Superior temporal gyrus (tissue), 1 donor: Measurements from ENCODE around the gene TNFRSF25.
"Not testable (repeated sequence)": the region's sequence is repeated elsewhere in the genome, so short reads cannot be mapped to it uniquely, and the experiment has no call there.

Source experiments
- DNase-seq: peaks from one replicate; pipeline ENCODE4 v3.0.0-alpha.2; 2016; ENCODE audit errors: extremely low spot score

The TNFRSF25 gene

DNA sequence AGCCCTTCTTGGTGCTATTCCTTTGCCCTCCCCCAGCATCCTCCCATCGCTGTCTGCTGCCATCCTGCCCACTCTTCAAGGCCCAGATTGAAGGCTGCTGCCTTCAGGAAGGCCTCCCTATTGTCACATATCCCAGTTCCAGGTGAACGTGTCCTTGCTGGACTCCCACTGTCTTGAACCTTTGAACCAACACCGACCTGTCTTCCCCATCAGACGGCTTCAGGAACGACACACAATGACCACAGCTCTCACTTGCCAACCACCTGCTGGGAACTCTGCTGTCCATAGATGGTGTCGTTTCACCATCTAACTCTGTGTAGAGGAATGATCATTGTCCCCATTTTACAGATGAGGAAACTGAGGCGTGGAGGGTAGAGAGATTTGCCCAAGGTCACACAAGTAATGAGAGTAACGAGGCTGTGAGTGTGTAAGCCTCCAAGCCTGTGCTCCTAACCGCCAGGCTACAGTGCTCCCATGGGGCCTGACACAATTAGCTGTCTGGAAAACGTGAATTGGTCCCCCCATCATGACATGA is 35.4 kb upstream of the TNFRSF25 start:
- DNase-seq: no peak

DNA sequence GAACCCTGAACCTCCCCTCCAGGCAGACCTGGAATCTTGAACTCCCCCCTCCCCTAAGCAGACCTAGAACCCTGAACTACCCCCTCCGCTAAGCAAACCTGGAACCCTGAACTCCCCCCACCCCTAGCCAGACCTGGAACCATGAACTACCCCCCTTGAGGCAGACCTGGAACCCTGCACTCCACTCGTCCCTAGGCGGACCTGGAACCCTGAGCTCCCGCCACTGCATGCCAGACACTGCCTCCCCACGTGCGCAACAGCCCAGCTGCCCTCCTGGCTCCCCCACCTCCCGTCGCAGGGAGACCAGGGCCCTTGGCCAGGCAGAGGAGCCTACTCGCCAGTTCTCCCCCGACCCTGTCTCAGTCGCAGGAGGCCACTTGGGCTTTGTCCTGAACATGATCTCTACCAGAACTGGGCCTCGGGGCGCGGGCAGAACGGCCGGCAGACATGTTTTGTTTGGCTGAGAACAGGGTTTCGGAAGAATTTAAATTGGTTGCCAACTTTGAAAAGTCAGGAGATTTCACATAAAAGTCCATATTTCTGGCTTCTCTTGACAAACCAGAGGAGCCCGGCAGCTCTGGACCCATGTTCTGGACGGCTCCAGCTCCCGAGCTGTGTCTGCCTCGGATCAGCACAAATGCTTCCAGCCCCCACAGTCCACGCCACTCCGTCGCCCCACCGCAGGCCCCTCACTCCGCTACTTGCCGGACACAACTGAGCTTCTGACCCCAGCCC is 34.7 kb upstream of the TNFRSF25 start:
- DNase-seq: no peak

DNA sequence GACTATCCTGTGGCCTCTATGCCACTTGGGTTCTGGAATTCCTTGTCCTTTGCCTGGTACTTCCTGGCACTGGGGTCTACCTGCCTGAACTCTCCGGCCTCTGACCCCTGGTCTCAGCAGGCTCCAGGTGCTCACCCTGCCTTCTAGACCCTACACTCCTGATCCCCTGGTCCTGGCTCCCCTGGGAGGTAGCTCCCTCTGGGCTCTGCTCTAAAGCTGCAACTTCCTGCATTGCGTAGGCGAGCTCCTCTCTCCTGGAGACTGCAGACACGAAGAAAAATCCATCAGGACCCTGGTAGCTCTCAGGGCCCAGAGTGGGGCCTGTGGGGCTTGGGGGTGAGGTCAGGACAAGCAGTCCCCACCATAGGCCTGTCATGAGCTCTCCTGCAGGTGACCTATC is 33.3 kb upstream of the TNFRSF25 start:
- no peak for DNase-seq

DNA sequence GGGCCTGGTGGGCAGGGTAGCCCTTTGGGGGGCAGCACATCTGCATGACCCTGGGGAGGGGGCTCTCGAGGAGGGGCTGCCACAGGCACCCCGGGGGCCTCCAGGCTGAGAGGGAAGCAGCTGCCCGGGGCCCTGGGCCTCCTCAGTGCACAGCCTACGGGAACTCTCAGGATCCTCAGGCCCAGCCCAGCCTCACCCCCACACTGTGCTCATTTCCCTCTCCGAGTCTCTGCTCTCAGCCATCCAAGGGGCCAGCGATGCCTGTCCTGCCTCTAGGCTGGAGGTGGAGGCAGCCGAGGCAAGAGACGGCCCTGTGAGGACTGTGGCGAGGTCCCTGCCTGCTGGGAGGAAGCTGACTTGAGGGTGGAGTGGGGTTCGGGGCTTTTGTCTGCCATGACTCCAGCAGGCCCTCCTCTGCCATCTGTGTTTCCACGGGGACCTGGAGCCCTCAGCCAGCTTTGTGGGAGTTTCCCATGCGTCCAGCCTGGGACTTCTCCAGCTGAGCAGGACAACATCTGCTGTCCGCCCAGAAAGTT is 32.7 kb upstream of the TNFRSF25 start:
- DNase-seq: no peak

DNA sequence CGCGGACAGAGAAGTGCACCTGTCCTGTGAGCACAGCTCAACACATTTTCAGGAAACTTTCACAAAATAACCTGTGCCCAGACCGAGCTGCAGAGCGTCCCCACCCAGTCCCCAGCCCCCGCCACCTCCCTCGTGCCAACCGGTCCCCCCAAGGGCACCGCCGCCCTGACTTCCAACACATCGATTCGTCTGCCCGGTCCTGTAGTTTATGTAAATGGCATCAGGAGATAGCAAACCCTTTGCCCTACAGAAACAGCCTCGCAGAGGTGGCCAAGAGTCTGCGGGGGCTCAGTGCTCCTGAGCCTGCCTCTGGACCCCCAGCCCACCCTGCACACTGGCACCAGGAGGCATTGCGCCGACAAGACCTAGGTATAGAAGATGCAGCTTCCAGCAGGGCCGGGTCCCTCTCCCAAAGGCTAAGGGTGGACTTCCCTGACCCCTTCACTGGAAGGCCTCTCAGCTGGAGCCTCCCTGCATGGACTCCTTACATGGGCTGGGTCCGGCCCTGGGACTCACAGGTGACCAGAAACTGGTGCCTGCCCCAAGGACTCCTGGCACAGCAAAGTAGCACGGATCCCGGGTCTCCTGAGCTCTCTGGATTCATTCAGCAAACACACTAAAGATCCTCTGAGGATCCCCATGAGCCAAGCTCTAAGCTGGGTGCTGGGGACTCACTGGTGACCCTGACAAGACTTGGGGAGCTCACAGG is 32.0 kb upstream of the TNFRSF25 start:
- no peak for DNase-seq

DNA sequence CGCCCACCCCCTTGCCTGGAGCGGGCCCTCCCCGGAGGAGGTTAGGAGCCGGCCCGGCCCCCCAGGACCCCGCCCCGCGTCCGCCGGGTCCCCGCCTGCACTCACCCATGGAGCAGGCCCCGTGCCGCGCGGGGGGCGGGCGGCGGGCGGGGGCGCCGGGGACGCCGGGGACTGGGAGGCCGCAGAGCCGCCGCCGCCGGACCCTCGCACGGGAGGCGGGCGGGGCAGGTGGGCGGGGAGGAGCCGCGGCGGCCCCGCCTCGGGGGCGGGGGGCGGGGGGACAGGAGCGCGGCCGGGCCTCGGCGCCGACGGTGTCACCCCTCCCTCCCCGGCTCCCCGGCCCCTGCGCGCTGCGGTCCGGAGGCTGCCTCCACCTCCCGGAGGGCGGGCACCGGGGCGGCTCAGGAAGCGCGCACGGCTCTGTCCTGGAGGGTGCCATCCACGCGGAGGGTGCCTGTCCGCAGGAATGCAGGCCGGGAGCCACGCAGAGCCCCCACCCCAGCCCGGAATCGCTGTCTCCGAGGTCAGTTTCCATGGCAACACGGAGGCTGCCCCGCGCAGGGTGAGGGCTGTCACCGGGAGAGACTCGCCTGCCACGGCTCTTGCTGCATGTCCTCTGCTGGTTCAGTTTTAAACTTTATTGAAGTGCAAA is 31.4 kb upstream of the TNFRSF25 start:
- DNase-seq: no peak

DNA sequence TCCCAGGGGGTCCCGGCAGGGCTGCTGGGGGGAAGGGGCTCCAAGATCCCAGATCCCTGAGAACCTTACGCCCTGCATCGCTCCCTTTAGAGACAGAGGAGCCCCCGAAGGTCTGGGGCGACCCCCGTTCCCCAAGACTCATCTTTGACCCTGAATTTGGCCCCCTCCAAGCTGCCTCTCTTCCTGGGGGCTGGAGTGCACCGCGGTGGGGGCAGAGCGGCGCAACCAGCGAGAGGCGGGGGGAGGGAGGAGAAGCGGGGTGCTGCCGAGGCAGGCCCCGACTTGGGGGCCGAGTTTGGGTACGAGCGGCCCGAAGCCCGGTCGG is 30.9 kb upstream of the TNFRSF25 start:
- DNase-seq: no peak

DNA sequence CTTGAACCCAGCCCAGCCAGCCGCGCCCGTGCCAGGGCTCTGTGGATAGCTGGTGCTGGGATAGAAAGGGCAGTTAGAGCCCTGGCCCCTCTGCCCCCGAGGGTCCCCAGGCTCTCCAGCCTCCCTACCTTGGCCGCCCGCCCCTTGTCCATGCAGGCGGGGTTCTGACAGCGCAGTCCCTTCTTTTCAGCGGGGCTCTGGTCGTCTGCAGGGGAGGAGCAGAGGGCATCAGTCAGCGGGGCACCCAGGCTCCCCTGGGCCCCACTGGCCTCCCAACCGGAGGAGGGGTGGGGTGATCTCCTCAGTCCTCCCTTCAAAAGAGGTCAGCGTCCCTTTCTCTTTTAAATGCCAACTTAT is 30.4 kb upstream of the TNFRSF25 start:
- no peak for DNase-seq

DNA sequence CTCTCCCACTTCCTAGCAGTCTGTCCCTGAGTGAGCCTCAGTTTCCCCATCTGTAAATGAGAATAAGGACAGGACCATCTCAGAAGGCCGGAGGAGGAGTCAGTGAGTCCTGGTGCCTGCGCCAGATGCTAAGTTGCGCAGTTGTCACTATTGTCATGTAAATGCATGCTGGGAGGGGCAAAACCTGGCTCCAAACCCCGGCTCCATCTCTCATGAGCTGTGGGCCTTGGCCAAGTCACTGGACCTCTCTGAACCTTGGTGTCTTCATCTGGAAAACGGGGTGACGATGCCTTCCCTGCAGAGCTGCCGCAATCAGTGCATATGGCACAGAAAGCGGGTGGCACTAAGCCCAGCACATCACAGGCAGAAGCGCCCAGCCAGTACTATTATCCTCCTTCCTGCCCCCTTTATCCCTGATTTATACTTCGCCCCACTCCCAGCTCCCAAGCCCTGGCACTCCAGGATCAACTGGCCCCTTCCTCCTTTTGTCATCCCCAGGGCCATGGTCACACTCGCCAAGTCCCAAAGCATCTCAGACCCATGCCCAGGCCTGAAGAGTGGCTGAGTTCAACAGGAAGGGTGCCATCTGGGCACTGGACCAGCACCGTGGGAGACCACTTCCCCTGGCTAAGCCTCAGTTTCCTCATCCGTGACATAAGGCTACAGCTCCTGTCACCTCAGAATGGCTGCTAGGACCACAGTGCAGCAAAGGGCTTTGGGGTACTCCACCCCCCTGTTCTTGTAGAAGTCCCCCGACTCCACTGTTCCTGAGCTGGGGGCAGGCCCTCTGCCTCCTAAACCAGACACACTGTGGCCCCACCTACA is 29.8 kb upstream of the TNFRSF25 start:
- DNase-seq: no peak

DNA sequence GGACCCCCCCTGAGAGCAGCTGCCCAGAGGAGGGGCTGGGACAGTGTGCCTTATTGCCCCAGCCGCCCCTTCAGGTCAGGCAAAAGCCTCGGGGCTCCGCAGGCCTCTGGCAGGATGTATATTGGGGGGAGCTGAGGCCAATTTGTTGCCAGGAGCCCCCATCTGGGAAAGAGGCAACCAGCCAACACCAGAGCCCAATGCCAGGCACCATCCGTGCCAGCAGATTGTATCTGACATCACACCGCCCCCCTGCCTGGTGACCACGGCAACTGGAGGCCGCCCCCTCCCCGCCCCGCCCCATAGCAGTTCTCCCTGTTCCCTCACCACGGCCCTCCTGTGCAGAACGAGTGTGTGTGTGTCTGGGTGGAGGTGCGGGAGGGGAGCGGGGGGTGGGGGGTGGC is 29.1 kb upstream of the TNFRSF25 start:
- DNase-seq: no peak

DNA sequence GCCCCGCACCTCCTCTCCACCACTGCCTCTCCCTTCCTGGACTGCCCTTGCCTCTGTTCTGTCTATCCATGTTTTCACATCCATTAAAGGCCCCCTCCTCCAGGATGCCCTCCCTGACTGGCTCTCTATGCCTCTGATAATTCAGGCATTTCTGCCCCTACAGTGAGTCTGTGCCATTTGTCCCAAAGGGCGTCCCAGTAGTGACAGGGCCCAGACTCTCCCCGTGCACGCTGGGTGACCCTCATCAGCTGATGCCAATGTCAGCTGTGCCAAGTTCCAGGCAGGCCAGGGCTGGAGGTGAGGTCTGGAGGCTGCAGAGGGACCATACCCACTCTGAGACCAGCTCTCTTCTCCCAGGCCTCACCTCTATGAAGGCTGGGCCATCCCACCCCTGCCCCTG is 28.7 kb upstream of the TNFRSF25 start:
- DNase-seq: no peak

DNA sequence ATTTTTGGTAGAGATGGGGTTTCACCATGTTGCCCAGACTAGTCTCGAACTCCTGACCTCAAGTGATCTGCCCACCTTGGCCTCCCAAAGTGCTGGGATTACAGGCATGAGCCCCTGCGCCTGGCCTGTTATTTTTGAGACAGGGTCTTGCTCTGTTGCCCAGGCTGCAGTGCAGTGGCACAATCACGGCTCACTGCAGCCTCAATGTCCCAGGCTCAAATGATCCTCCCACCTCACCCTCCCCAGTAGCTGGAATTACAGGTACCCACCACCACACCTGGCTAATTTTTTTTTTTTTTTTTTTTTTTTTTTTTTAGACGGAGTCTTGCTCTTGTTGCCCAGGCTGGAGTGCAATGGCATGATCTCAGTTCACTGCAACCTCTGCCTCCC is 27.9 kb upstream of the TNFRSF25 start:
- not testable (repeated sequence) for DNase-seq

DNA sequence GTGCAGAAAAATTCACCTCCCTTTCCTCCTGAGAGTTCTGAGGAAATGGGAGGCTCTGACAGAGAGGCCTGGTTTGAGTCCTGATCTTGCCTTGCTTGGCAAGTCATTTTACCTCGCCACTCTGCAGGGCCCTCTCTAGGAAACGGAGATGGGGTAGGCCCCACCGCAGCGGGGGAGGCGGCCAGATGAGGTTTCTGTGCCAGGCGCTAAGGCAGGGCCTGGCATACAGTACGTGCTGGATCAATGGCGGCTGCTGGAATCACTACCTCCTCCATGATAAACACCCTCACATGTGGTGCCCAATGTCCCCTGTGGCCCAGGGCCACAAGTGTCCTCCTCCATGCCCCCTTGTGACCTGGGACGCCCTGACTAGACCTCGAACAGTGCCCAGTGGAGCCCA is 26.0 kb upstream of the TNFRSF25 start:
- no peak for DNase-seq

DNA sequence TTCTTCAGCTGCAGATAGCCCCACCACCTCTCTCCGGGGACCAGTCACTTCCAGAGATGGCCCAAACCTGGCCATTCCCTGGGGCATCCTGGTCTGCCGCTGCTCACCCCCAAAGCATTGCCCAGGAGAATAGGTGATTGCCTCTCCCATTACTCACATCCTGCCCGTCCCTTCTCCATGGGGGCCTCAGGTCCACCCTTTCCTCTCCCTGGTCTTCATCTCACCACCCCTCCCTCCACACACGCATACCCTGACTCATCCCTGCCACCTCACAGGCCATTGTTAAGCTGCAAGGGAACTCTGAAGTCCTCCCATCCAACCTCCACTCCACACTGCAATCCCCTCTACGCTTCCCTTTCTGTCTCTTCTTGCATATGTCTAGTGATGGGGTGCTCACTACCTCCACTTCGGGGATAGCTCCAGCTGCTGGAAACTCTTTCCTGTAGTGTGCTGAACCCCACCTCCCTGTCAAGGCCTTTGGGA is 25.5 kb upstream of the TNFRSF25 start, which contains the start of gene PLEKHG5:
Gene PLEKHG5, minus strand, starts transcription at position 188 of the 483 bp plus-strand sequence. CDS start 14,096 bp downstream, outside the sequence.
- no peak for DNase-seq

DNA sequence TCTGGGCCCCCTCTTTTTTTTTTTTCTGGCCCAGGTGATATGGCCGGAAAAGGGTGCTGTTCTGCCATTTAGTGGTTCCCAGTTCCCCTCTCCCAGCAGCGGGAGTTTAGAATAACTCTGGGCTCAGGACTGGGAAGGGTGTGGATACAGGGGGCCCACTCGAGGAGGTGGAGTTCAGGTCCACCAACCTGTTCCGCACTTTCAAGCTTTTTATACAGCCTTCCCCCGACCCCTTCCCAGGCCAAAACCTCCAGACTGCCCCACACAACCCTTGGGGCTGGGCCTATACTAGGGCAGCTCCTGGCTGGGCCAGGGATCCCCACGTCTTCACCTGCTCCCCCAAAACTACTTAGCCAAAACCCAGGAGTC is 25.1 kb upstream of the TNFRSF25 start:
- no peak for DNase-seq

DNA sequence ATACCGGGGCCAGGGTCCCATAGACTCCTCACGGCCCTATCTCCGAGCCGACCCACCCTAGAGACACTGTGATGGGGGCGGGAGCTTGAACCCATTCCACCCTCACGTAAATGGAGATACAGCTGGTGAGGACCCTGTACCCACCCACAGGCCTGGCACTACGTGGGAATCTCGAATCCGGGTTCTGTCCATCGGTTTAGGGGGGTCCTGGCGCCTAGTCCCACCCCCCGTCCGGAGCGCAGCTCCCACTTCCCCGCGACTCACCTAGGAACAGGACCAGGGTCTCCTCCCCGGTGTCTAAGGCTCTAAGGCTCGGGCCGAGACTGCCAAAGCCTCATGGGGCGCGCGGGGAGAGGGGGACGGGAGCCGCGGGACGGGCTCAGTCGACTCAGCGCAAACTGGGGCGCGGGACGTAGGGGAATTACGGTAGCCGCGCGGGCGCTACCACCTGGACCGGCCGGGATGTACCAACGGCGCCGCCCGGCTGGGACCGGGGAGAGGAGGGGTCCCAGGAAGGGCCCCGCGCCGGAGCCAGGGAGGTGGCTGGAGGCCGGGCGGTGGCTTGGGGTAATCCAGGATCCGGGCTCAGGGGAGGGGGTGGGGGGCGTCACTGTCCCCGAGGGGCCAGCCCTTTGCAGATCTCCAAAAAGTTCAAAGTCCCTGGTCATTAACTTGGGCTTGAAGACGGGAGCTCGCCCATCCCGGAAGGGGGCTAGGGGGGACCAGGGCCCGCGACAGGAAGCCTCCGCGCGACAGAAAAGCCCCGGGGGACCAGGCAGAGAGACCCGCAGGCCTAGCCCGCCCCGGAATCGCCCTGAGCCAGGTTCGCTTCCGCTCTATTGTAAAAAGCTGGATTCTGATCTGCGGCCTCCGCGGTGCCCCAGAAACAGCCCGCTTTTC is 24.5 kb upstream of the TNFRSF25 start:
- no peak for DNase-seq

DNA sequence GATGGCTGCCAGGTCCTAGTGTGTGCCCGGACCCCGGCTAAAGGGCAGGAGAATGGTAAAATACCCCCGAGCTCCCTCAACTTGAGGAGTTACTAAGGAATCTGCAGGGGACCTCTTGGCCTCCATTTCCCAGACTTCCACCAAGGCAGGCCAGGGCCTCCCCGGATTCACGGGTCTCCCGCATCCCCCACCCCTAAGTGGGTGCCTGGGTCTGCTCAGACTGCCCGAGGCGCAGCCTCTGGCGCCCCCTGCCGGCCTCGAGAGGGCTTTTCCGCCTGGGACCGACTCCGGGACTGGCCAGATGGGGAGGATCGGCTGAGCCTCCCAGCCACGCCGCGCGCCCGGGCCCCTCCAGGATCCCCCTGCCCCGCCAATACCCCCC is 23.8 kb upstream of the TNFRSF25 start:
- DNase-seq: peak; percentile 64

DNA sequence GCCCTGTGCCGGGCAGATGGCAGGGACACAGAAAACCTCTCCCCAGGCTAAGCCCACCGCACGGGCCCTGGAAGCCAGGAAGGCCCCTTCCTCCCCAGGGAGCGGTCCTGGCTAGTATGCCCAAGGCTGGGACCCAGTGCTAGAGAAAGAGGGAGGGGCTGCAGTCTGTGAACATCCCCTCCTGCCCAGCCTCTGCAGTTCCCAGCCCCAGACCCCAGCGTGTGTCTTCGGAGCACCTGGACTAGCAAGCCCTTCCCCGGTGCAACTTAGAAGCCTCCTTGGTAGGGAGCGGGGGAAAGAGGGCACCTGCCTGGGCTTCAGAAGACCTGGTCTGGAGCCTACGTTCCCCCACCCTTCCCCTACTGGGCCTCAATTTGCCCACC is 23.4 kb upstream of the TNFRSF25 start:
- DNase-seq: no peak

DNA sequence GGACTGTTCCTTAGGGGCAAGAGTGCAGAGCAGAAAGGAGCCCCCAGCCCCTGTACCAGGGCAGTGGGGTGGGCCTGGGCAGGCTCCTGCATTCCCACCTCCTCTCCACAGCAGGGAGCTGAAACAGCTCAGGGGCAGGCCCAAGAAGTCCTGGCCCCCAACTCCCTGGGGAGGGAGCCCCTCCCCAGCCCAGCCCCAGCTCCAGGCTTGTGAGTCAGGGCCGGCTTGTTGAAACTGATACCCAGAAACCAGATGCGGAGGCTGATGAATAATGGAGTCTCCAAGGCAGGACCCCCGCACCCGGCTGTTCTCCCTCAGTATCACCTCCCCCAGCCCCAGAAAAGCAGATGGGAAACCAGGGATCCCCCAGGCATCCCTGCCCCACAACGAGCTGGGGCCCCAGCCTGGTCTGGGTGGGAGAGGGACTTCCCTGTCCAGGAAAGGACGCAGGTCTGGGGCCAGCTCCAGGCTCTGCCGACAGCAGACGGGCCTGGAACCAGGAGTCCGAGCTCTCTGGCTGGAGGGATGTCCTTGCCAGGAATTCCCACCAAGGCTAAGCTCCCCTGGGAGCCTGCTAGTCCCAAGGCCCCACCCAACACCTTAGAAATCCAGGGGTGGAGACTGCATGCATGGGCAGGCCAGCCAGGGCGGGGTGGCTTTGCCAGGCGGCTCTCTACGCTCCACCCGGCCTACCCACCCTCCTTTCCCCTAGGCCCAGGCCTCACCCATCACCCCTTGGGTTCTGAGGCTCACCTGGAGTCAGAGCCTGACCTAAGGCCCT is 22.8 kb upstream of the TNFRSF25 start:
- DNase-seq: no peak
